ENCODE measurements around the gene GDPD5. TPM values are rescaled to one million over a fixed set of nuclear protein-coding genes. Genes with fewer than 3 reads are reported as not detected.
A peak's percentile ranks its signal among the peaks of the same experiment; 100 is the strongest.

GDPD5 gene
- total RNA-seq, 2 donors from 2014 or later: 3.0 to 8.6 TPM

DNA sequence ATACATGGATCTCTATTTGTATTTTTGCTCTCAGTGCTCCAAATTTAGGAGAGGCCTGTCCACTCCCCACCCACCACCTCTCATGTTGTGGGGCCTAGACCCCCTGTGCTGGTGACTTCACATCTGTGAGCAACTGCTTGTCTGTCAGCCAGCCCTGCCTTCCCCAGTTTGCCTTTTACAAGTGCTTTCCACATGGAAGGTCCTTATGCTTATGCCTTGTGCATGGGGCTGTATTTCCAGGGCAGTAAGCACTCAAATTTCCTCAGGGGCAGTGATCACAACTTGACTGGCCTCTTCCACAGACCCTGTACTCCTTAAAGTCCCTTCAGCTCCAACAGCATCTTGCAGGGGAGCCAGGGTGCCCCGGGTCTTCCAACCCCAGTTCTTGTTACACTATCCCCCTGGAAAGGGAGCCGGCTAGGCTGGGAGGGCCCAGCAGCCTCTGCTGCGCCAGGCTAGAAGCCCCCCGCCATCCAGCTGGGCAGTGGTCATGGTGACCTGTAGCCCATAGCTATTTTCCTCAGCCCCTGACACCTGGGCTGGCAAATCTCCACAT is 29.9 kb downstream of the GDPD5 start:
- no peaks in the 10 kb centered on the region for H3K36me3 Mint-ChIP-seq (ENCODE audit: low read depth)
- H3K27me3 Mint-ChIP-seq (ENCODE audit: insufficient read depth): no peaks in the 10 kb centered on the region
- no peak for DNase-seq
- H3K4me1 Mint-ChIP-seq: peaks cover 12% of the 10 kb centered on the region
- peak overlapping the region; percentile 44 for H3K27ac Mint-ChIP-seq
- peaks cover 2% of the 10 kb centered on the region for H3K4me1 ChIP-seq (ENCODE audit: control insufficient read depth, insufficient read depth, low read length)
- H3K27me3 ChIP-seq (ENCODE audit: control insufficient read depth, insufficient read depth, low read length, poor library complexity, severe bottlenecking): no peaks in the 10 kb centered on the region
- H3K9me3 Mint-ChIP-seq: no peaks in the 10 kb centered on the region
- H3K36me3 ChIP-seq (ENCODE audit: control insufficient read depth, insufficient read depth, low read length): no peaks in the 10 kb centered on the region
- no peak overlapping the region for H3K27ac ChIP-seq (ENCODE audit: low read depth, low read length)
- H3K4me3 ChIP-seq (ENCODE audit: low read length): no peak overlapping the region
- H3K9ac ChIP-seq (ENCODE audit: extremely low read depth, low read length, poor library complexity, severe bottlenecking): no peak overlapping the region
- no peak overlapping the region for H3K4me3 Mint-ChIP-seq
- no peaks in the 10 kb centered on the region for H3K9me3 ChIP-seq (ENCODE audit: control insufficient read depth, low read length)
- 60 to 86% methylated on average over 1 to 4 of the region's 4 CpGs for WGBS, 2 experiments (ENCODE audit: insufficient coverage in 1 of 2, insufficient read length in 1 of 2)
- TF ChIP-seq, protein P1, sequence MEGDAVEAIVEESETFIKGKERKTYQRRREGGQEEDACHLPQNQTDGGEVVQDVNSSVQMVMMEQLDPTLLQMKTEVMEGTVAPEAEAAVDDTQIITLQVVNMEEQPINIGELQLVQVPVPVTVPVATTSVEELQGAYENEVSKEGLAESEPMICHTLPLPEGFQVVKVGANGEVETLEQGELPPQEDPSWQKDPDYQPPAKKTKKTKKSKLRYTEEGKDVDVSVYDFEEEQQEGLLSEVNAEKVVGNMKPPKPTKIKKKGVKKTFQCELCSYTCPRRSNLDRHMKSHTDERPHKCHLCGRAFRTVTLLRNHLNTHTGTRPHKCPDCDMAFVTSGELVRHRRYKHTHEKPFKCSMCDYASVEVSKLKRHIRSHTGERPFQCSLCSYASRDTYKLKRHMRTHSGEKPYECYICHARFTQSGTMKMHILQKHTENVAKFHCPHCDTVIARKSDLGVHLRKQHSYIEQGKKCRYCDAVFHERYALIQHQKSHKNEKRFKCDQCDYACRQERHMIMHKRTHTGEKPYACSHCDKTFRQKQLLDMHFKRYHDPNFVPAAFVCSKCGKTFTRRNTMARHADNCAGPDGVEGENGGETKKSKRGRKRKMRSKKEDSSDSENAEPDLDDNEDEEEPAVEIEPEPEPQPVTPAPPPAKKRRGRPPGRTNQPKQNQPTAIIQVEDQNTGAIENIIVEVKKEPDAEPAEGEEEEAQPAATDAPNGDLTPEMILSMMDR (conservative IDR thresholded peaks at IDR 0.05): no peak

DNA sequence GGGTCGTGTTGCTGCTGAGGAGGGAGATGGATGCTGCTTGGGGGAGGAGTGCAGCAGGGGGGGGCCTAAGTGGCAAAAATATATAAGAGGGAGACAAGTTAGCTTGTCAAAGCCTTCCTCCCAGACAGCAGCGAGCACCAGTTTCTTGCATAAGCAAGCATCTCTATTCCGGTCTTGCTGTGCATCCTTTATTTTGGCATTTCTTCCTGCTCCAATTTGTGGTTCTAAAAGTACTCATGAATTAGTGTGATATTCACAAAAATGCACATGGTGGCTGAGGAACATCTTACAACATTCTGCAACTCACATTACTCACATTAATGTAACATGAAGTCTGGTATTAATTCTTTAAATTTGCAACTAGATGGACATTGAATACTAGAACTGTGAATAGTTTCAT is 32.1 kb downstream of the GDPD5 start:
- no peaks in the 10 kb centered on the region for H3K36me3 Mint-ChIP-seq (ENCODE audit: low read depth)
- 85 to 91% methylated on average over 3 of the region's 3 CpGs for WGBS, 2 experiments (ENCODE audit: insufficient coverage in 1 of 2, insufficient read length in 1 of 2)
- Histone ChIP-seq H3K27me3 (ENCODE audit: control insufficient read depth, insufficient read depth, low read length, poor library complexity, severe bottlenecking) (no peaks in the 10 kb centered on the region), H3K4me1 (ENCODE audit: control insufficient read depth, insufficient read depth, low read length) (peaks cover 7% of the 10 kb centered on the region), H3K27ac (ENCODE audit: low read depth, low read length) (no peak overlapping the region), H3K9me3 (ENCODE audit: control insufficient read depth, low read length) (no peaks in the 10 kb centered on the region), H3K9ac (ENCODE audit: extremely low read depth, low read length, poor library complexity, severe bottlenecking) (no peak overlapping the region), H3K36me3 (ENCODE audit: control insufficient read depth, insufficient read depth, low read length) (no peaks in the 10 kb centered on the region), H3K4me3 (ENCODE audit: low read length) (no peak overlapping the region)
- peaks cover 12% of the 10 kb centered on the region for H3K4me1 Mint-ChIP-seq
- DNase-seq: no peak
- no peak overlapping the region for H3K4me3 Mint-ChIP-seq
- no peaks in the 10 kb centered on the region for H3K9me3 Mint-ChIP-seq
- no peaks in the 10 kb centered on the region for H3K27me3 Mint-ChIP-seq (ENCODE audit: insufficient read depth)
- TF ChIP-seq, protein P1 (conservative IDR thresholded peaks at IDR 0.05): no peak
- no peak overlapping the region for H3K27ac Mint-ChIP-seq

DNA sequence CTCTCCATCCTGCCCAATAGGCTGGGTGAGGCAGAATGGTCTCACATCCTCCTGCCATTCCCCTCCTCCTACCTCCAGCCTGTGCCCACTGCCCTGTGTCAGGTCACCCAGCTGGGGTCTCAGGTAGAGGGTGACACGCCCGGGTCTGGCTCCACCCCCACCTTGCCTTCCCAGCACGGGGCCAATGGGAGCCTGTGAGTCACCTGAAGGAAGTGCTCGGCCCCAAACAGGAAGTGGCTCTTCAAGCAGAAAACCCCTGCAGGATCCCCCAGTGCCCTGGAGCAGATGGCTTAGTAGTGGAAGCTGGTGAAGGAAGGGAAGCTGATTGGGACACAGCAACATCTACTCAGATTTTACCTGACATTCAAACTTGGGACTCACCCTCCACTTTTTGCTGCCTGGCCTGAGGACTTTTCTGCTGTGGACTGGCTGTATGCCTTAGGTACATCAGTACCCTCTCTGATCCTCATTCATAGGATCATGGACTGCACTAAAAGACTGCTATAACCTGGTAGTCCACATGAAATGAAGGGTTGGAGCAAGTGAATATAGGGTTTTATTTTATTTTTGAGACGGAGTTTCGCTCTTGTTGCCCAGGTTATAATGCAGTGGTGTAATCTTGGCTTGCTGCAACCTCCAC is 33.4 kb downstream of the GDPD5 start:
- Histone ChIP-seq H3K4me3 (ENCODE audit: low read length) (no peak overlapping the region), H3K9me3 (ENCODE audit: control insufficient read depth, low read length) (no peaks in the 10 kb centered on the region), H3K9ac (ENCODE audit: extremely low read depth, low read length, poor library complexity, severe bottlenecking) (no peak overlapping the region), H3K4me1 (ENCODE audit: control insufficient read depth, insufficient read depth, low read length) (peaks cover 7% of the 10 kb centered on the region), H3K27me3 (ENCODE audit: control insufficient read depth, insufficient read depth, low read length, poor library complexity, severe bottlenecking) (no peaks in the 10 kb centered on the region), H3K36me3 (ENCODE audit: control insufficient read depth, insufficient read depth, low read length) (no peaks in the 10 kb centered on the region), H3K27ac (ENCODE audit: low read depth, low read length) (no peak overlapping the region)
- Mint-ChIP-seq H3K9me3 (no peaks in the 10 kb centered on the region), H3K4me1 (peaks cover 10% of the 10 kb centered on the region), H3K36me3 (ENCODE audit: low read depth) (no peaks in the 10 kb centered on the region), H3K4me3 (no peak overlapping the region), H3K27me3 (ENCODE audit: insufficient read depth) (no peaks in the 10 kb centered on the region), H3K27ac (no peak overlapping the region)
- DNase-seq: peak; percentile 88
- TF ChIP-seq, protein P1 (conservative IDR thresholded peaks at IDR 0.05): no peak
- 67 to 86% methylated on average over 3 to 6 of the region's 6 CpGs for WGBS, 2 experiments (ENCODE audit: insufficient coverage in 1 of 2, insufficient read length in 1 of 2)
